ENCODE measurements around the gene ESD.

GRCh38 chr13:46754812-46755211, 42.1 kb downstream of the ESD start:
- no peak for TF ChIP-seq SMC3 (IDR thresholded peaks at IDR 0.05; ENCODE audit: low read length)
- no peak for TF ChIP-seq KDM5A (IDR thresholded peaks at IDR 0.05; ENCODE audit: borderline replicate concordance, low read length)
- TF ChIP-seq HHEX (CRISPR knock-in tag; IDR thresholded peaks at IDR 0.05) = no peak
- TF ChIP-seq, protein P1, sequence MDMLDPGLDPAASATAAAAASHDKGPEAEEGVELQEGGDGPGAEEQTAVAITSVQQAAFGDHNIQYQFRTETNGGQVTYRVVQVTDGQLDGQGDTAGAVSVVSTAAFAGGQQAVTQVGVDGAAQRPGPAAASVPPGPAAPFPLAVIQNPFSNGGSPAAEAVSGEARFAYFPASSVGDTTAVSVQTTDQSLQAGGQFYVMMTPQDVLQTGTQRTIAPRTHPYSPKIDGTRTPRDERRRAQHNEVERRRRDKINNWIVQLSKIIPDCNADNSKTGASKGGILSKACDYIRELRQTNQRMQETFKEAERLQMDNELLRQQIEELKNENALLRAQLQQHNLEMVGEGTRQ (IDR thresholded peaks at IDR 0.05; ENCODE audit: low read depth, low read length) = no peak
- TF ChIP-seq, protein P1 (CRISPR knock-in tag; IDR thresholded peaks at IDR 0.05; ENCODE audit: borderline replicate concordance) = no peak
- no peak for TF ChIP-seq ZNF432 (CRISPR knock-in tag; IDR thresholded peaks at IDR 0.05; ENCODE audit: borderline replicate concordance)
- TF ChIP-seq POLR2A (IDR thresholded peaks at IDR 0.05; ENCODE audit: insufficient read depth in 1 of 2, low read depth in 2 of 2, low read length in 2 of 2) = no peak
- no peak for TF ChIP-seq CCAR2 (optimal IDR thresholded peaks at IDR 0.05; ENCODE audit: low read depth, low read length)
- no peak for TF ChIP-seq ZZZ3 (CRISPR knock-in tag; IDR thresholded peaks at IDR 0.05; ENCODE audit: borderline replicate concordance)
- TF ChIP-seq, protein P2, sequence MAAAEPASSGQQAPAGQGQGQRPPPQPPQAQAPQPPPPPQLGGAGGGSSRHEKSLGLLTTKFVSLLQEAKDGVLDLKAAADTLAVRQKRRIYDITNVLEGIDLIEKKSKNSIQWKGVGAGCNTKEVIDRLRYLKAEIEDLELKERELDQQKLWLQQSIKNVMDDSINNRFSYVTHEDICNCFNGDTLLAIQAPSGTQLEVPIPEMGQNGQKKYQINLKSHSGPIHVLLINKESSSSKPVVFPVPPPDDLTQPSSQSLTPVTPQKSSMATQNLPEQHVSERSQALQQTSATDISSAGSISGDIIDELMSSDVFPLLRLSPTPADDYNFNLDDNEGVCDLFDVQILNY (CRISPR knock-in tag; conservative IDR thresholded peaks at IDR 0.05) = no peak
- TF ChIP-seq KAT8 (CRISPR knock-in tag; IDR thresholded peaks at IDR 0.05) = no peak
- TF ChIP-seq ZBTB7B (CRISPR knock-in tag; IDR thresholded peaks at IDR 0.05) = no peak
- TF ChIP-seq, protein P3, sequence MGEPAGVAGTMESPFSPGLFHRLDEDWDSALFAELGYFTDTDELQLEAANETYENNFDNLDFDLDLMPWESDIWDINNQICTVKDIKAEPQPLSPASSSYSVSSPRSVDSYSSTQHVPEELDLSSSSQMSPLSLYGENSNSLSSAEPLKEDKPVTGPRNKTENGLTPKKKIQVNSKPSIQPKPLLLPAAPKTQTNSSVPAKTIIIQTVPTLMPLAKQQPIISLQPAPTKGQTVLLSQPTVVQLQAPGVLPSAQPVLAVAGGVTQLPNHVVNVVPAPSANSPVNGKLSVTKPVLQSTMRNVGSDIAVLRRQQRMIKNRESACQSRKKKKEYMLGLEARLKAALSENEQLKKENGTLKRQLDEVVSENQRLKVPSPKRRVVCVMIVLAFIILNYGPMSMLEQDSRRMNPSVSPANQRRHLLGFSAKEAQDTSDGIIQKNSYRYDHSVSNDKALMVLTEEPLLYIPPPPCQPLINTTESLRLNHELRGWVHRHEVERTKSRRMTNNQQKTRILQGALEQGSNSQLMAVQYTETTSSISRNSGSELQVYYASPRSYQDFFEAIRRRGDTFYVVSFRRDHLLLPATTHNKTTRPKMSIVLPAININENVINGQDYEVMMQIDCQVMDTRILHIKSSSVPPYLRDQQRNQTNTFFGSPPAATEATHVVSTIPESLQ (CRISPR knock-in tag; conservative IDR thresholded peaks at IDR 0.05) = no peak
- no peak for TF ChIP-seq SRF (IDR thresholded peaks at IDR 0.05; ENCODE audit: low read depth, low read length)
